Left ventricle myocardium inferior (tissue), 1 donor: ENCODE data around the gene HTD2. TPM values are rescaled to one million over a fixed set of nuclear protein-coding genes. Genes with fewer than 3 reads are reported as not detected.
"Not testable (repeated sequence)": the region's sequence is repeated elsewhere in the genome, so short reads cannot be mapped to it uniquely, and the experiment has no call there.

Experiments used
- DNase-seq: peaks from one replicate; pipeline ENCODE4 v3.0.0-alpha.2; 2020
- H3K27ac ChIP-seq: fragments of 200-600 bp; replicated peaks from 2 replicates; pipeline ENCODE4 v1.8.0; 2021
- H3K27me3 ChIP-seq: fragments of 200-600 bp; 2 replicates; pipeline ENCODE4 v1.8.0; 2021; ENCODE audit warnings: low read depth
- H3K36me3 ChIP-seq: fragments of 200-600 bp; 2 replicates; pipeline ENCODE4 v1.8.0; 2021
- H3K4me1 ChIP-seq: fragments of 200-600 bp; 2 replicates; pipeline ENCODE4 v1.8.0; 2021
- H3K4me3 ChIP-seq: fragments of 200-600 bp; 2 replicates; pipeline ENCODE4 v1.8.0; 2021; ENCODE audit warnings: mild to moderate bottlenecking, moderate library complexity
- H3K9me3 ChIP-seq: fragments of 200-600 bp; replicated peaks from 2 replicates; pipeline ENCODE4 v1.8.0; 2021
- CTCF ChIP-seq: fragments of 200-600 bp; IDR thresholded peaks from 2 replicates; pipeline ENCODE4 v1.8.0; 2021; ENCODE audit warnings: antibody characterized with exemption, mild to moderate bottlenecking, borderline replicate concordance
- intact Hi-C: fragments of 100-400 bp; cut with micrococcal nuclease; formaldehyde crosslinking; loops from one replicate; pipeline ENCODE4 v1.11.0; 2022
- total RNA-seq: library from RNA; stranded (reverse); fragmentation: NEBNext Ultra II Directional; extraction: Animal tissue kit (Norgen Biotek cat#: 25700); gene quantifications from one replicate; pipeline ENCODE4 v1.2.1, GENCODE V29; 2021
- donor health status: DM: no; HTN: yes; CAD: no; lungs with severe emphysema.

HTD2 gene
- total RNA-seq, 1 donor from 2014 or later, result 13.0 TPM

DNA sequence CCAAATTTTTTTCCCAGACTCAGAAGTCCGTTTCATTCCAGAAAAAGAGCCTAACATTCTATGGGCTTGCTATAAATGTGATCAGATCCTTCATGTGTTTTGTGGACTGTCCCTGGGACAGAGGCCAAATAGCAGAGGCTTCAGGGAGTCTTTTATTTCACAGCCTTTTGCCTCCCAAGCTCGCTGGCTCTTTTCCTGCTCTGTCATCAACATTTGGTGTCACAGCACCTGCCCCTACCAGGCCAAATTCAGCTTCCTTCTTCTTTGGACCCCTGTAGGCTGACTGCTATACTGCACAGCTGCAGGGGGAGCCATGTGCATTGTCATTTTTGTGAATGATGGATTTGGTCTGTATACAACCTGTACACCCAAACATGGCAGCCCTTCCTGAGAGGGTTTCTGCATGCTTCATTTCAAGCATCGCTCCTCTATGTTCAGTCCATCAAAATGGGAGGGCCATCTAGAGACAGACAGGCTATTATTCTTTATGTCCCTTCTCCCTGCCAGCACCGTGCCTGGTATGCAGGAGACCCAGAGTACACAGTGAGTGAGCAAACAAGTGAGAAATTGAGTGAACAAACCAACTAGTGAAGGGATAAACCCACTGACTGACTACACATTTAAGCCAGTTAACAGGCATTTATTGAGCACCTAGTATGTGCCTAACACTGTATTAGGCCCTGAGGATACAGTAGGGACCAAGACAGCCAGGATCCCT is 18.1 kb upstream of the HTD2 start:
- no peaks in the 10 kb centered on the region for H3K27me3 ChIP-seq
- intact Hi-C loops, result no loop called here
- peaks cover 32% of the 10 kb centered on the region for H3K36me3 ChIP-seq
- H3K4me3 ChIP-seq, result no peak overlapping the region
- no peak for TF ChIP-seq CTCF
- DNase-seq, result no peak
- peak overlapping the region; percentile 15 for H3K27ac ChIP-seq
- peaks cover 22% of the 10 kb centered on the region for H3K4me1 ChIP-seq
- H3K9me3 ChIP-seq, result no peaks in the 10 kb centered on the region

GRCh38 chr3:58288964-58289613 is 17.2 kb upstream of the HTD2 start:
- Histone ChIP-seq H3K36me3 (peaks cover 28% of the 10 kb centered on the region), H3K4me1 (peaks cover 22% of the 10 kb centered on the region)
- DNase-seq, H3K9me3 ChIP-seq, intact Hi-C loops, H3K27ac ChIP-seq, H3K27me3 ChIP-seq, H3K4me3 ChIP-seq: not testable (repeated sequence)

- Histone ChIP-seq H3K36me3 (peaks cover 18% of the 10 kb centered on the region), H3K4me1 (peaks cover 21% of the 10 kb centered on the region)
- H3K27ac ChIP-seq, intact Hi-C loops, DNase-seq, H3K27me3 ChIP-seq, H3K4me3 ChIP-seq, H3K9me3 ChIP-seq: not testable (repeated sequence)
Observed at GRCh38 chr3:58290446-58290845, 15.9 kb upstream of the HTD2 start.

DNA sequence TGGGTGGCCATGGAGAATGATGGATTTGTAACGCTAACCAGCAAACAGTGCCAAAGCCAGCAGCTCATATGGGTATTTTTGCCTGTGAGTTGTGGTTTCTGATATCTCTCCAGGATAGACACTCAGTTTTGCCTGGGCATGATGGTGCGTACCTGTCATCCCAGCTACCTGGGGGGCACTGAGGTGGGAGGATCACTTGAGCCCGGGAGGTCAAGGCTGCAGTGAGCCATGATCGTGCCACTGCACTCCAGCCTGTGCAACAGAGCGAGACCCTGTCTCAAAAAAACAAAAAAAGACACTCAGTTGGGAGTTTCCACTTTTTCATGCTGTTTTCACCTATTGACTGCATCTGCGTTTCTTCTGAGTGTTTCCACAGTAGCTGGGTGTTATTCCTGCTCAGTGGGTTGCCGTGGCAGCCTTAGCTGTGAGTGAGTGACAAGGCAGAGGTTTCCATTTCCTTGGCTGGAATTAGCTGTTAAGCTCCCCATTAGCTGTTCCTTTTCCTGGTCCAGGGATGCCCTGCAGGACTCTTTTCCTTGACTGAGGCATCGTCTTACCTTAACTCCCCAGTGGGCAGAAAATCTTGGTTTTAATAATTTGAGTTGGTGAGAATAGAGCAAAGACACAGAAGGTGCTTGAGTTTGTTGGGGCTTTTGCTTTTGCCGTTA is 14.5 kb upstream of the HTD2 start:
- no peak for DNase-seq
- Histone ChIP-seq H3K4me1 (peaks cover 24% of the 10 kb centered on the region), H3K27me3 (no peaks in the 10 kb centered on the region), H3K4me3 (no peak overlapping the region), H3K36me3 (peaks cover 7% of the 10 kb centered on the region), H3K9me3 (peaks cover 7% of the 10 kb centered on the region), H3K27ac (no peak overlapping the region)
- TF ChIP-seq CTCF, result no peak
- intact Hi-C loops, result no loop called here

DNA sequence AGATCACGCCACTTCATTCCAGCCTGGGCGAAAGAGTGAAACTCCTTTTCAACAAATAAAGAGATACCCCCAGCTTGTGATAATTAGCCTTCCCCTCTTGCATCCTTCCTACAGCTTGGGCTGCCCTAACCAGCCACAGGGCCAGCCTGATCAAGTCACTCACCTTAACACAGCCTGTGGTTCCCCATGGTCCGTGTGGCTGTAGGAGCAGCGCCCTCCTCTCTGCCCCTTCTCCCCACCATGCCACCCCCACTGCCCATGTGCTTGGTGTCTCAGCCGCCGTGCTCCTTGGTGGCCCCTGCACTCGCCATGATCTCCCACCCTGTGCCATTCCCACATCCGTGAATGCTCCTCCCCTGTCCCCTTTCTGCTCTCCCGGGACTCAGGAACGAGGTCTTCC is 13.5 kb upstream of the HTD2 start:
- Histone ChIP-seq H3K27me3 (no peaks in the 10 kb centered on the region), H3K36me3 (peaks cover 5% of the 10 kb centered on the region), H3K9me3 (peaks cover 7% of the 10 kb centered on the region), H3K27ac (no peak overlapping the region), H3K4me3 (no peak overlapping the region), H3K4me1 (peaks cover 19% of the 10 kb centered on the region)
- no peak for DNase-seq
- TF ChIP-seq CTCF, result no peak
- intact Hi-C loops, result no loop called here

DNA sequence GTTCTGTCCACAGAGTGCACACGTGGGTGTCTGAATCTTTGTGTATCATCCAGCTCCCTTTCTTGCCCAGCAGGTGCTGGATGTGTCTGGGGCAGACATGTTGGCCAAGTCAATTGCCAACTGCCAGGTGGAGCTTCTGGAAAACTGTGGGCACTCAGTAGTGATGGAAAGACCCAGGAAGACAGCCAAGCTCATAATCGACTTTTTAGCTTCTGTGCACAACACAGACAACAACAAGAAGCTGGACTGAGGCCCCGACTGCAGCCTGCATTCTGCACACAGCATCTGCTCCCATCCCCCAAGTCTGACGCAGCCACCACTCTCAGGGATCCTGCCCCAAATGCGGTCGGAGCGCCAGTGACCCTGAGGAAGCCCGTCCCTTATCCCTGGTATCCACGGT is 12.8 kb upstream of the HTD2 start:
- intact Hi-C loops, result no loop called here
- no peaks in the 10 kb centered on the region for H3K36me3 ChIP-seq
- no peak overlapping the region for H3K4me3 ChIP-seq
- peaks cover 7% of the 10 kb centered on the region for H3K9me3 ChIP-seq
- DNase-seq, result no peak
- no peaks in the 10 kb centered on the region for H3K27me3 ChIP-seq
- H3K27ac ChIP-seq, result no peak overlapping the region
- peaks cover 20% of the 10 kb centered on the region for H3K4me1 ChIP-seq
- TF ChIP-seq CTCF, result no peak
